Measurements from ENCODE around the gene PIGS.

Gene PIGS

GRCh38 chr17:28503420-28503819 is 67.9 kb downstream of the PIGS start:
- no peak for DNase-seq (ENCODE audit: low read depth)
- TF ChIP-seq MYC (IDR thresholded peaks at IDR 0.05; ENCODE audit: low read depth, low read length) (no peak), MAX (IDR thresholded peaks at IDR 0.05; ENCODE audit: low read depth, low read length) (no peak), CTCF (IDR thresholded peaks at IDR 0.05; ENCODE audit: low read depth, low read length) (no peak), POLR2A (IDR thresholded peaks at IDR 0.05; ENCODE audit: extremely low read depth, insufficient read length) (no peak)
- H3K4me3 ChIP-seq (ENCODE audit: low read depth, low read length) = no peak overlapping the region

Measured in NB4 (cell line).